Measurements from ENCODE around the gene CACNB3.

DNA sequence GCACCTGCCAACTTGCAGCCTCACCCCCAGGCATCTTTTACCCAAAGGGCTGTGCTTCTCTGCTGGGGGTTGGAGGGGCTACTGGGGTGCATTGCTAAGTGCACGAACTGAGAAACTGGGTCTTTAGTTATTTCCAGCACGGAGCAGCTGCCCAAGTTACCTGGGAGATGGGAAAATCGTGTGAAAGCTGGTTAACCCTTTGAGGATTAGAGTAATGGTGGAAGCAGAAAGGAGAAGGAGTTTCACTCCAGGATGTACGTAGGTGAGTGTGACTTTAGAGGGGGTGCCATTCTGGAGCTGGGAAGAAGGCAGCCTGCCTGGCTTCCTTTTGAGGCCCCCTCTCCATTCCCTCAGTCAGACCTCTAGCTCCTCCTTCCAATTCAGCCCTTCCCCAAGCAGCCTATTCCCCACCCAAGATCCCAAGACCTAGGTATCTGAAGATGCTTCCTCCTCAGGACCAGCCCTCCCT is 28.4 kb upstream of the CACNB3 start:
- TF ChIP-seq, protein P1, sequence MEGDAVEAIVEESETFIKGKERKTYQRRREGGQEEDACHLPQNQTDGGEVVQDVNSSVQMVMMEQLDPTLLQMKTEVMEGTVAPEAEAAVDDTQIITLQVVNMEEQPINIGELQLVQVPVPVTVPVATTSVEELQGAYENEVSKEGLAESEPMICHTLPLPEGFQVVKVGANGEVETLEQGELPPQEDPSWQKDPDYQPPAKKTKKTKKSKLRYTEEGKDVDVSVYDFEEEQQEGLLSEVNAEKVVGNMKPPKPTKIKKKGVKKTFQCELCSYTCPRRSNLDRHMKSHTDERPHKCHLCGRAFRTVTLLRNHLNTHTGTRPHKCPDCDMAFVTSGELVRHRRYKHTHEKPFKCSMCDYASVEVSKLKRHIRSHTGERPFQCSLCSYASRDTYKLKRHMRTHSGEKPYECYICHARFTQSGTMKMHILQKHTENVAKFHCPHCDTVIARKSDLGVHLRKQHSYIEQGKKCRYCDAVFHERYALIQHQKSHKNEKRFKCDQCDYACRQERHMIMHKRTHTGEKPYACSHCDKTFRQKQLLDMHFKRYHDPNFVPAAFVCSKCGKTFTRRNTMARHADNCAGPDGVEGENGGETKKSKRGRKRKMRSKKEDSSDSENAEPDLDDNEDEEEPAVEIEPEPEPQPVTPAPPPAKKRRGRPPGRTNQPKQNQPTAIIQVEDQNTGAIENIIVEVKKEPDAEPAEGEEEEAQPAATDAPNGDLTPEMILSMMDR (conservative IDR thresholded peaks at IDR 0.05; ENCODE audit: low read depth, low read length), result no peak
- no peak for TF ChIP-seq EZH2 (IDR thresholded peaks at IDR 0.05; ENCODE audit: borderline replicate concordance, low read depth, low read length, poor library complexity, severe bottlenecking)
